HL-60/S4 treated with retinoic acid at 250 ng/mL for 4 days and 3 days (cell line): ENCODE results near the gene SPPL2C.
"Not testable (repeated sequence)": the region's sequence is repeated elsewhere in the genome, so short reads cannot be mapped to it uniquely, and the experiment has no call there.

ENCODE experiments used
- in situ Hi-C: fragments of 300-500 bp; cut with MboI; formaldehyde crosslinking; loops from 2 replicates; pipeline ENCODE4 v1.7.0; 2022; ENCODE audit warnings: low sequenced_read_pairs

Gene SPPL2C

DNA sequence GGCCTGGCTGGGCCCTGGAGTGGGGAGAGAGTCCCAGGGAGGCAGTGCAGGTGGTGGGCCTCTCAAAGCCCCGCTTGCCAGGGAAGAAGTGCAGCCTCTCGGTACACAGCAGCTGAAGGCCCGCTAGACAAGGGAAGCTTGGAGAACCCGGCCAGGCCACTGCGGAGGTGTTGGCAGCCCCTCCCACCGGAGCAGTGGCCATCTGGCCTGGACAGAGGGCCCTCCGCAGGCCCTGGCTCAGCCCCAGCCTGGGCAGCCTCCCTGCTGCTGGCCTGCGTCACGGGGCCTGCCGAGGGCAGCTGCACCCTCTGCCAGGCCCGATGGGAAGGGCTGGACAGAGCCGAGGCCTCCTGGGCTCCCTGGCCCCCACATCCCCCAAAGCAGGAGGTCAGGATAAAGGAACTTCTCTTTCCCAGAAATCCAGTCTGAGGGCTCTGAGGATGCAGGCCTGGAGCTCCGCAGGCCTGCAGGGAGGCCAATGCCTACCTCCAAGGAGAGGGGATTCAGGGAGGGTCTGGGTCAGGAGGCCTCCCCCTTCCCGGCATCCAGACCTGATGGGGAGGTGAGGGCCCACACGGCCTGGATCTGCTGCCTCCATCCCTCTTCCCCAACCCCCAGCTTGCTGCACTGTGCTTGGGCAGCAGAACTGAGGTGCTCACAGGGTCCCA lies 4.3 kb downstream of the SPPL2C start:
- in situ Hi-C loops, result no loop called here

- in situ Hi-C loops, result no loop called here
These were observed 4.9 kb downstream of the SPPL2C start for GRCh38 chr17:45849536-45849990.

GRCh38 chr17:45850011-45850410 lies 5.3 kb downstream of the SPPL2C start:
- in situ Hi-C loops, result no loop called here

- in situ Hi-C loops, result no loop called here
These were observed 5.8 kb downstream of the SPPL2C start for GRCh38 chr17:45850468-45850867.

DNA sequence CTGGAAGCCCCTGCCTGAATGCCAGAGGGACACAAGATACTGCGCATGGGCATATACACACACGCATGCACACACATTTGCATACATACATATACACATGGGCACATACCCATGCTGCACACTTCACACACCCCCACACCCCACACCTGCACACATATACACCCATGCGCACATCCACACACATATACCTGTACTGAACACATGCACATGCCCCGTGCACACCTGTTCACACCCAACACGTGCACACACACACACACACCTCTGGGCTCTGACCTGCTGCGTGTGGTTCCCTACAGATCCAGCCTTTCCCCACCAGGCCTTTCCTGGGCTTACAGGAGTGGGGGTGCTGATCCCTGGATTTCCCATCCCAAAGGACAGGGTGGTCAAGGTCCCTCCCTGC lies 6.3 kb downstream of the SPPL2C start:
- in situ Hi-C loops, result no loop called here

DNA sequence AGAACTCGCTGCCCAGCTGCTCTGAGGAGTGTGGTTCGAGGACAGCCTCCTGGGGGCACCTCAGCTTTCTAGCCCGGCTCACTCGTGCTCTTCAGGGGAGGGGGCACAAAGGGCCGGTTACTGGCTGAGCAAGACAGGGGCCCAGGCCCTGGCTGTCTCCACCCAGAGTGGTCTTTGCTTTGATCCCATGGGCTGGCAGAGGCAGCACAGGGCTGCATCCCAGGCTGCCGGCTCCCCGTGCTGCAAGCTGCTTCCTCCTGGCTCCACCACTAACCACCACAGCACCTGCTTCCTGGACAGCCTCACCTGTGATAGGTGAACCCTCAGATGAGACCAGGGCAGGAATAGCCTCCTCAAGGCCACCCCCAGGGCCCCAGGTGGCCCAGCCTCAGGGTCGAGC lies 6.8 kb downstream of the SPPL2C start:
- in situ Hi-C loops, result no loop called here

DNA sequence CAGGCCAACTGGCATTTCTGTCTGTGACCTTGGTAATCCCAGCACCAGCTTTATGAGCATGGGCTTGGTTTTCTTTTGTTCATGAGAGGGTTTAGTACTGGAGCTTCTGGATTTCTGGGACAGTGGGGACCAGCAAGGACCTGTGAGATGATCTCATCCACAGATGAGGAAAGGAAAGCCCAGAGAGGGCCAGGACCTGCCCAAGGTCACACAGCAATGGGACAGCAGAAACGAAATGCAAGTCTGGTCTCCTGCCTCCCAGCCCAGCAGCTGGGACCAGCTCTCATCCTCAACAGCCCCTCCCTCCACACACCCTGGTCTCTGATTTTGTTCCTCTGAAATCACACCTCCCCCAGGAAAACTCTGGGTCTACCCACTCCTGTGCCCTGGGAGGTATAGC lies 7.2 kb downstream of the SPPL2C start:
- in situ Hi-C loops, result no loop called here

GRCh38 chr17:45852535-45853297 lies 8.0 kb downstream of the SPPL2C start:
- in situ Hi-C loops, result no loop called here

DNA sequence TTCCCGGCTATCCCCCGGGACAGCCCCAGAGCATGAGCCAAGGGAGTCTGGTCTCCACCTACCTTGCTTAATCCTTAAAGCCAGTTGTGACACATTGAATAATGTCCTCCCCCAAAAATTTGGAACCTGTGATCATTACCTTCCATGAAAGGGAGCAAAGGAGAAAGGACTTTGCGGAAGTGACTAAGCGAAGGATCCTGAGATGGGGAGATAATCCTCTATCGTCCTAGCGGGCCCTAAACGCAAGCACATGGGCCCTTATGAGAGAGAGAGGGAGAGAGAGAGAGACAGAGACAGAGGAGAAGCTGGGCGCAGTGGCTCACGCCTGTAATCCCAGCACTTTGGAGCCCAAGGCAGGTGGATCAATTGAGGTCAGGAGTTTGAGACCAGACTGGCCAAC lies 9.5 kb downstream of the SPPL2C start:
- in situ Hi-C loops, result no loop called here

GRCh38 chr17:45855691-45856336 lies 11.1 kb downstream of the SPPL2C start:
- in situ Hi-C loops, result no loop called here

- in situ Hi-C loops, result no loop called here
These were observed 13.5 kb downstream of the SPPL2C start for GRCh38 chr17:45857977-45858708.

DNA sequence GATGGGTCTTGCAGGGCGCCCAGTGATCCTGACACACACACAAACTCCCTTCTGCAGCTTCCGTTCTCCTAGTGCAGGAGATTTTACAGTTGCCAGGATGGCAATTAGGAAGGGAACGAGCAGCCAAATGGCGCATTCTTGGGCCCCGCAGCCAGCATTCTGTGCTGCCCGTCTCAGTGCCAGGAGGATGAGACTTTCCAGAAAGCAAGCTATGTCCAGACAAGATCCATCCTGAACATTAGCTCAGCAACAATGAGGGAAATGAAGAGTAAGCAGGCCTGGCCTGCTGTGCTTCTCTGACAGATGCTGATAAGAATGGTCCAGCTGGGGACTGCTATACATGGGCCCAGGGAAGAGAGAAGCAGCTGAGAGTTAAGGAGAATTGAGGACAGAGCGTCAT lies 16.5 kb downstream of the SPPL2C start:
- in situ Hi-C loops, result no loop called here

DNA sequence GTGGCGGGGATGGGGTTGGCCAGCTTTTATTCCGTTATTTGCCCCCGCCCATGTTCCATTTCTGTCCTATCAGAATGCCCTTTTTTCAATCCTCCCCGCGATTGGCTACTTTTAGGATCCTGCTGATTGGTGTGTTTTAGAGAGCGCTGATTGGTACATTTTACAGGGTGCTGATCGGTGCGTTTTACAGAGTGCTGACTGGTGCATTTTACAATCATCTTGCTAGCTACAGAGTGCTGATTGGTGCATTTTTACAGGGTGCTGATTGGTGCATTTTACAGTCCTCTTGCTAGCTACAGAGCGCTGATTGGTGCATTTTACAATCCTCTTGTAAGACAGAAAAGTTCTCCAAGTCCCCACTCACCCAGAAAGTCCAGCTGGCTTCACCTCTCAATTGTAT lies 17.4 kb downstream of the SPPL2C start:
- in situ Hi-C loops, result not testable (repeated sequence)

DNA sequence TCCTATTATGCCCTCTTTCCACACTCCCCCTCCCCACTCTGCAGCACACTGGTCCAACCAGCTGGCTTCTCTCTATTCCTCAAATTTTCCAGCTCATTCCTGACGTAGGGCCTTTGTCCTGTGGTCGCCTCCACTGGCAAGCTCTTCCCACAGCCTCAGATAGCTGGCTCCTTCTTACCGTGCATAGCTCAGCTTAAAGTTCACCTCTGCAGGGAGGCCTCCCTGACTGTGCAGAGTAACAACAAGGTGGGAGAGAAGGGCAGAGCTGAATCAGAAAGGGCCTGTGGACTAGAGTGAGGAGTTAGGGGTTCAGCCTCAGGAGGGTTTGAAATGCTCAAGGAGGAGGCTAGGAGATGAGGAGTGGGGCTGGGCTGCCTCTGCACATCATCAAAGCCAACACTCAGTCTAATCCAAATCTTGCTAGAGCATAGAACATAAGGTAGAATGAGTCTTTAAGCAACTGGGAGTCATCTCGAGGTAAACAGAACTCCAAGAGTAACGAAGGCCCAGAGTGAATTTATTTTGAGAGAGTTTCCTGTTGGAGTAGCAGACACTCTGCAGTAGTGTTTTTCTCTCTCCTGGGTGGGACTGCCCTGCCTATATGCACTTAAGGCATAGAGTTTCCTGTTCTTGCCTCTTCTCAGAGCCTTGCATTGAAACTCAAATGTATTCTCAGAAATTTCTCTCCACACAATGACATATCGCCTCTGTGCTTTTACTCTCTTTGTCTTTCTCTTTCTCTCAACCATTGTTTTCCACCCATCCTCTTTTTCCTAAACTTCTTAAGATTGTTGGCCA lies 19.4 kb downstream of the SPPL2C start:
- in situ Hi-C loops, result no loop called here

GRCh38 chr17:45867171-45867570 lies 22.5 kb downstream of the SPPL2C start:
- in situ Hi-C loops, result no loop called here

GRCh38 chr17:45867702-45868101 lies 23.0 kb downstream of the SPPL2C start:
- in situ Hi-C loops, result no loop called here

DNA sequence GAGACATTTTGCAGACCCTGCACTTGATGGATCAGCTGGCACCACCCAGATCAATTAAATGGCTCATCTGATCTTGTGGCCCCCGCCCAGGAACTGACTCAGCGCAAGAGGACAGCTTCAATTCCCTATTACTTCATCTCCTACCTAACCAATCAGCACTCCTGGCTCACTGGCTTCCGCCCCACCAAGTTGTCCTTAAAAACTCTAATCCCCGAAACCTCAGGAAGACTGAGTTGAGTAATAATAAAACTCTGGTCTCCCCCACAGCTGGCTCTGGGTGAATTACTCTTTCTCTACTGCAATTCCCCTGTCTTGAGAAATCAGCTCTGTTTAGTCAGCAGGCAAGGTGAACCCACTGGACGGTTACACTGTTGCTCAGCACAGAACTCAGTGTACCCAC lies 23.6 kb downstream of the SPPL2C start:
- in situ Hi-C loops, result no loop called here

DNA sequence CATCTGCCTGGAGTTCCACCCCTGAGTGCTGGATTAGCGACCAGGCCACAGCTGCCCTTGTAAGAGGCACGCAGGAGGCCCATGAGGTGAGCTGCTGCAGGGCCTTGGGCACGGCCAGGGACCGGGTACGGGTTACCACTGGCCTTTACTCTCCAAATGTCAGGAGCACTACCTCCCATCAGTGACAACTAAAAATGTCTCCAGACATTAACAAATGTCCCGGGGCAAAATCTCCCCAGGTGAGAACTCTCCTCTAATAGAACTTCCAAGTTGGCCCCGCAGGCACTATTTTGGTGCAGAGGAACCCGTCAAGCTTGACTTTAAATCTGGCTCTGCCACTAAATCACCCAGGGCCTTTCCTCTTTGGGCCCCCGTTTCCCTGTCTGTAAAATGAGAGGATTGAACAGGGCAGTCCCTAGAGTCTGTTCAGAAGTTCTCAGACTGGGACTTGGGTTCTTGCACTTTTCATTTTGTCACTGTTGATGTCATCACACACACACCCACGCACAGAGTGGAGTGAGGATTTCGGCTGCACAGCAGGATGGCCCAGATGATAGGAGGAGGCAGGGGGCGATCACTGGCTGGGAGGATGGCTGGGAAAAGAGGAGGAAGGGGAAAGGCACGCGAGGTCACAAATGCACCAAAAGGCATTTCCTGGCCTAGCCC lies 25.1 kb downstream of the SPPL2C start:
- in situ Hi-C loops, result no loop called here

DNA sequence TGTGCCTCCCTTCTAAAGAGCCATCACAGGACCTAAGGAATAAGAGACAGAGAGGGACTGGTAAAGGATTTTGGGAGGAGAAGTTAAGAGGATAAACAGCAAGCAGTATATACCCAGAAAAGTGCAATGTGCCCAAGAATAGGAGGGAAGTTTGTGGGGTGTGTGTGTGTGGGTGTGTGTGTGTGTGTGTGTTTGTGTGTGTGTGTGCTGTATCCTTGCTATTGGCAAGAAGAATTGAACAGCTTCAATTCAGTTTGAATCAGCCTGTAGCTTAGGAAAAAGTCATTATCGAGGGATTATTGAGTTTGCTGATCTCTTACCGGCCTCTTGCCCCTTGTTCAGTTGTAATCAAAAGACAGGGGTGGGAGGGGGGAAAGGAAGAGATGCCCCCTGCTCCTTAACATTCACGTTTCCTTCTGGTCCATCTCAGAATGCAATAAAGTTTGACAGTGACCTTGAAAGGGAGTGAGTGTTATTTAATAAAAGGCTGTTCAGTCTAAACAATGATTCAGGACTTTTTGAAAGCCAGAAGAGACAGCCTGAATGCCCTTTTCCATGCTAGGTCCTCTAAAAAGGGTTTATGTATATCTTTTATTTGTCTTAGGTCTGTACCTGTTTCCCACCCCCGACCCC lies 25.8 kb downstream of the SPPL2C start:
- in situ Hi-C loops, result no loop called here

- in situ Hi-C loops, result no loop called here
These were observed 27.0 kb downstream of the SPPL2C start for GRCh38 chr17:45871718-45872117.
